ENCODE results near the gene CXCL14.

GRCh38 chr5:135605221-135605620, 26.4 kb upstream of the CXCL14 start:
- TF ChIP-seq CTCF (IDR thresholded peaks at IDR 0.05) = no peak
- TF ChIP-seq POLR2A (IDR thresholded peaks at IDR 0.05) = no peak
- no peak for TF ChIP-seq POLR2AphosphoS5 (IDR thresholded peaks at IDR 0.05)
